Measurements from ENCODE around the gene TC2N.
"Not testable (repeated sequence)": the region's sequence is repeated elsewhere in the genome, so short reads cannot be mapped to it uniquely, and the experiment has no call there.

Gene TC2N

DNA sequence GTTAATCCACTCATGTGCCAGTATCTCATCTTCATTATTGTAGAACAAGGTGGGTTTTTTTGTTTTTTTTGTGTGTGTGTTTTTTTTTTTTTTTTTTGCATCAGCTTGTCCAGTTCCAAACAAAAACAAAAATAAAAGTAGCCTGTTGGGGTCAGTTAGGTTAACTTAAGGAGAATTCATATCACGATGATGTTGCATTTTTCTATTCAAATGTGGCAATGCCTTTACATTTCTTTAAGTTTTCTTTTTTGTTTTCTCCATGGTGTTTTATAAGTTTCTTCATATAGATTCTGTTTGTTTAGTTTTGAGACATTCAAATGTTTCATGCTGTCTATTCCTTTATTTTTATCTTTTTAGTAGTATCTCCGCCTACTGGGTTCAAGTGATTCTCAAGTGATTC, 119.3 kb downstream of the TC2N start:
- no peaks in the 10 kb centered on the region for H3K4me1 ChIP-seq (ENCODE audit: control insufficient read depth in 1 of 2, insufficient read depth in 1 of 2, low read depth in 1 of 2, low read length in 1 of 2)
- H3K27ac ChIP-seq = no peak overlapping the region
- no peak for TF ChIP-seq CTCF (IDR thresholded peaks at IDR 0.05)
- no peaks in the 10 kb centered on the region for H3K27me3 ChIP-seq
- no peak overlapping the region for H3K4me3 ChIP-seq (ENCODE audit: low read depth in 1 of 2, low read length in 1 of 2)
- no peaks in the 10 kb centered on the region for H3K9me3 ChIP-seq
- H3K36me3 ChIP-seq = no peaks in the 10 kb centered on the region

GRCh38 chr14:91745344-91745743, 122.0 kb downstream of the TC2N start:
- Histone ChIP-seq H3K27me3 (no peaks in the 10 kb centered on the region), H3K27ac (no peak overlapping the region), H3K4me1 (ENCODE audit: control insufficient read depth in 1 of 2, insufficient read depth in 1 of 2, low read depth in 1 of 2, low read length in 1 of 2) (no peaks in the 10 kb centered on the region), H3K4me3 (ENCODE audit: low read depth in 1 of 2, low read length in 1 of 2) (no peak overlapping the region), H3K9me3 (no peaks in the 10 kb centered on the region), H3K36me3 (no peaks in the 10 kb centered on the region)
- TF ChIP-seq CTCF (IDR thresholded peaks at IDR 0.05) = no peak

DNA sequence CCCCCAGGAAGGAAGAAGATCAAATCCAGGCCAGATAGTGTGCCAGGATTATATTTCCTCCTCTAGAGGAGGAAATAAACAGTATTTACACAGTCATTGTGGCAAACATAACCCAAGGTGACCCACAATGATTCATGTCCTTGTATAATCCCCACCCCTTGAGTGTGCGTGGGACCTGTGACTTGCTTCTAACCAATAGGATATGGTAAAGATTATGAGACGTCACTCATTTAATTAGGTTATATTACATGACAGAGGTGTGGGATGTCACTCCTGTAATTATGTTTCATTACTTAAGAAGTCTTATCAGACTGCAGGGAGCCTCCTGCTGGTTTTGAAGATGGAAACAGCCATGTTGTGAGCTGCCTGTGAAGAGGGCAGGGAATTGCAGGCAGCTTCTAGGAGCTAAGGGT, 123.3 kb downstream of the TC2N start:
- Histone ChIP-seq H3K9me3 (no peaks in the 10 kb centered on the region), H3K4me3 (ENCODE audit: low read depth in 1 of 2, low read length in 1 of 2) (no peak overlapping the region), H3K27me3 (no peaks in the 10 kb centered on the region), H3K27ac (no peak overlapping the region), H3K4me1 (ENCODE audit: control insufficient read depth in 1 of 2, insufficient read depth in 1 of 2, low read depth in 1 of 2, low read length in 1 of 2) (no peaks in the 10 kb centered on the region), H3K36me3 (no peaks in the 10 kb centered on the region)
- TF ChIP-seq CTCF (IDR thresholded peaks at IDR 0.05) = no peak

DNA sequence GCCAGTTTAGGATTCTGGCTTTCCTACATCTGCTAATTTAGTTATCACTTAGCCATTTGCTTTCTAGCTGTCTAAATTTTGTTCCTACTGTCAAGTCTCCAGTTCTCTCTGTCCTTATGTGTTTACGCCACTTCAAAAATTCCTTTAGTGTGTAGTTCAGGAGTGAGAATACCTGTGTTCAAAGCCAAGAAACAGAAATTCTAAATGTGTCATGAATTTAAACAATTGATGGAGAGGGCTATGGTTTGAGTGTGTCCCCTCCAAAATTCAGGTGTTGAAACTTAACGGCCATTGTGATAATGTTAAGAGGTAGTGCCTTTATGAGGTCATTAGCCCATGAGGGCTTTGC, 124.1 kb downstream of the TC2N start:
- Histone ChIP-seq H3K27me3 (no peaks in the 10 kb centered on the region), H3K4me3 (ENCODE audit: low read depth in 1 of 2, low read length in 1 of 2) (no peak overlapping the region), H3K36me3 (no peaks in the 10 kb centered on the region), H3K4me1 (ENCODE audit: control insufficient read depth in 1 of 2, insufficient read depth in 1 of 2, low read depth in 1 of 2, low read length in 1 of 2) (no peaks in the 10 kb centered on the region), H3K9me3 (no peaks in the 10 kb centered on the region), H3K27ac (no peak overlapping the region)
- no peak for TF ChIP-seq CTCF (IDR thresholded peaks at IDR 0.05)

DNA sequence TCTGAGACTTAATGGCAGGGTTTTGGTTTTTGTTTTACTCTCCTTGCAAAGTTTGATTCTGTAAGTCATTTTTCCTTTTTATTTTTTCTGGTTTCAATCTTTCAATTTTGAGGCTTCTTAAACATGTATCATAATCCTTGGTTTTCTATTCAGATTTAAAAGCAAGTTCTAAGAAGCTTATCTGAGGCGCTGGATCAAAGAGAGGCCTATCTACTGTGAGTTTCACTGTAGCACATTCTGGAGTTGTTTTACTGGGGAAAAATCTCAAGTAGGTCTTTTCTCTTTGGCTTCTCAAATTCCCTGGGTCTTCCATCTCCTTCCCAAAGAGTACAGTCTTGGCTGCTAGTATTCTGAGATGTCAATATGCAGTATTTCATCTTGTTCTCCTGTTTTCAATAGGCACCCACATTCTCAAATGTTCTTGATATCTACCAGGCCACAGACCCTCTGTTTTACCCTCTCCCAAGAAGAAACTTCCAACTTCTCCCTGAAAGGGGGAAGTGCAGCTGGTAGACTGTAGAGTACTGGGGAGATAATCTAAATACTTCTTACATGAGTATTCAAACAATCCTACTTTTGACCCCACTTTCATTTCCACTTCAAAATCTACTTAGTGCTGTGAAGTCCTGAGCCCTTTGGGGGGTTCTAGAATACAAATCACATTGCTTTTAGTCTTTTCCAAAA, 124.6 kb downstream of the TC2N start:
- H3K36me3 ChIP-seq = no peaks in the 10 kb centered on the region
- no peaks in the 10 kb centered on the region for H3K9me3 ChIP-seq
- TF ChIP-seq CTCF (IDR thresholded peaks at IDR 0.05) = no peak
- no peaks in the 10 kb centered on the region for H3K27me3 ChIP-seq
- H3K4me3 ChIP-seq (ENCODE audit: low read depth in 1 of 2, low read length in 1 of 2) = no peak overlapping the region
- H3K4me1 ChIP-seq (ENCODE audit: control insufficient read depth in 1 of 2, insufficient read depth in 1 of 2, low read depth in 1 of 2, low read length in 1 of 2) = no peaks in the 10 kb centered on the region
- no peak overlapping the region for H3K27ac ChIP-seq

DNA sequence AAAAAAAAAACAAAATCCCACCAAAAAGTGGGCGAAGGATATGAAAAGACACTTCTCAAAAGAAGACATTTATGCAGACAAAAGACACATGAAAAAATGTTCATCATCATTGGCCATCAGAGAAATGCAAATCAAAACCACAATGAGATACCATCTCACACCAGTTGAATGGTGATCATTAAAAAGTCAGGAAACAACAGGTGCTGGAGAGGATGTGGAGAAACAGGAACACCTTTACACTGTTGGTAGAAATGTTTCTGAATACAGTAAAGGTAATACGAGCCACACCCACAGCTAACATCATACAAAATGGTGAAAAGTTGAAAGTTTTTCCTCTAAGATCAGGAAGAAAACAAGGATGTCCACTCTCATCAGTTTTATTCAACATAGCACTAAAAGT, 127.5 kb downstream of the TC2N start:
- not testable (repeated sequence) for H3K4me3 ChIP-seq (ENCODE audit: low read depth in 1 of 2, low read length in 1 of 2); H3K27ac ChIP-seq; H3K9me3 ChIP-seq; H3K27me3 ChIP-seq; H3K36me3 ChIP-seq; H3K4me1 ChIP-seq (ENCODE audit: control insufficient read depth in 1 of 2, insufficient read depth in 1 of 2, low read depth in 1 of 2, low read length in 1 of 2)
